Osteoblast (primary cell): ENCODE data around the gene INTU. TPM values are rescaled to one million over a fixed set of nuclear protein-coding genes. Genes with fewer than 3 reads are reported as not detected.
"Not testable (repeated sequence)": the region's sequence is repeated elsewhere in the genome, so short reads cannot be mapped to it uniquely, and the experiment has no call there.

ENCODE experiments used
- DNase-seq: peaks from one replicate; pipeline ENCODE4 v3.0.0; 2011; ENCODE audit warnings: low spot score, mixed read lengths; ENCODE audit not compliant: insufficient read length; ENCODE audit errors: missing footprints
- H2AFZ ChIP-seq: 2 replicates; pipeline ENCODE4 v1.6.0; 2011; ENCODE audit warnings: mild to moderate bottlenecking, low read length
- H3K27ac ChIP-seq: 2 replicates; pipeline ENCODE4 v1.5.1; 2011; ENCODE audit warnings: mild to moderate bottlenecking, low read depth, low read length, moderate library complexity
- H3K27me3 ChIP-seq: 2 replicates; pipeline ENCODE4 v1.6.0; 2012; ENCODE audit warnings: mild to moderate bottlenecking, control low read depth, inconsistent platforms, low read length, moderate library complexity; ENCODE audit not compliant: insufficient read depth
- H3K36me3 ChIP-seq: 2 replicates; pipeline ENCODE4 v1.5.1; 2011; ENCODE audit warnings: mild to moderate bottlenecking, low read length, control low read depth, moderate library complexity; ENCODE audit not compliant: insufficient read depth
- H3K4me1 ChIP-seq: 2 replicates; pipeline ENCODE4 v1.5.1; 2011; ENCODE audit warnings: mild to moderate bottlenecking, low read length, control low read depth, moderate library complexity; ENCODE audit not compliant: insufficient read depth
- H3K4me2 ChIP-seq: 2 replicates; pipeline ENCODE4 v1.6.0; 2011; ENCODE audit warnings: mild to moderate bottlenecking, low read length; ENCODE audit not compliant: insufficient read depth
- H3K4me3 ChIP-seq: fragments of 200-600 bp; sonication (generic); 3 replicates; pipeline ENCODE4 v1.5.1; 2012; ENCODE audit warnings: mild to moderate bottlenecking, low read length, inconsistent platforms; ENCODE audit not compliant: insufficient read depth
- H3K79me2 ChIP-seq: 2 replicates; pipeline ENCODE4 v1.6.0; 2012; ENCODE audit warnings: mild to moderate bottlenecking, low read length, control low read depth, inconsistent platforms; ENCODE audit not compliant: insufficient read depth
- H3K9me3 ChIP-seq: 2 replicates; pipeline ENCODE4 v1.5.1; 2011; ENCODE audit warnings: low read depth, low read length, control low read depth
- H4K20me1 ChIP-seq: 2 replicates; pipeline ENCODE4 v1.6.0; 2012; ENCODE audit warnings: mild to moderate bottlenecking, low read length, control low read depth; ENCODE audit not compliant: insufficient read depth
- CTCF ChIP-seq: IDR thresholded peaks from 2 replicates; pipeline ENCODE4 v1.5.1; 2011; ENCODE audit warnings: mild to moderate bottlenecking, low read depth, low read length, moderate library complexity; ENCODE audit errors: extremely low read depth
- total RNA-seq: library from RNA; depleted of rRNA; stranded (reverse); fragments of >200 nt; gene quantifications from 2 replicates; pipeline ENCODE4 v1.2.3, GENCODE V29; 2012

INTU gene
- total RNA-seq, 1 donor = 7.6 TPM

DNA sequence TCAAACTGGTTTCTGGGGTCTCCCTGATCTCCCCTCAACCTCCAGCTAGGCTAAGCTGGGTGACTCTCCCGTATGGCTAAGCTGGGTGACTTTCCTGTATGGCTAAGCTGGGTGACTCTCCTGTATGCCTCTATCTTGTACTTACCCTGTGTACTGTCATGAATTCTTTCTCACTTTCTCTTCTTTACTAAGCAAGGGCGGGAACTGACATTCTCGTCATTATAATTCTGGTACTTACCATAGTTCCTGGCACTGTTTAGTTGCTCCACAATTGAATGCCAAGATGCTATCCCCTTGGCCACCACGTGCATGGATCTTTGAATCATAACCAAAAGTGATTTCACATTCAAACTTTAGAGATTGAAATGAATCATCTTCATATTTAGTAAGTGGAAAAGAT lies 8.8 kb downstream of the INTU start:
- H3K27ac ChIP-seq = peak overlapping the region; percentile 15
- H3K79me2 ChIP-seq = no peaks in the 10 kb centered on the region
- no peak overlapping the region for H3K4me3 ChIP-seq
- H3K36me3 ChIP-seq = peaks cover 5% of the 10 kb centered on the region
- no peak overlapping the region for H2AFZ ChIP-seq
- no peaks in the 10 kb centered on the region for H4K20me1 ChIP-seq
- no peaks in the 10 kb centered on the region for H3K27me3 ChIP-seq
- peaks cover 7% of the 10 kb centered on the region for H3K4me1 ChIP-seq
- H3K4me2 ChIP-seq = no peak overlapping the region
- no peak for DNase-seq
- H3K9me3 ChIP-seq = no peaks in the 10 kb centered on the region
- no peak for TF ChIP-seq CTCF

DNA sequence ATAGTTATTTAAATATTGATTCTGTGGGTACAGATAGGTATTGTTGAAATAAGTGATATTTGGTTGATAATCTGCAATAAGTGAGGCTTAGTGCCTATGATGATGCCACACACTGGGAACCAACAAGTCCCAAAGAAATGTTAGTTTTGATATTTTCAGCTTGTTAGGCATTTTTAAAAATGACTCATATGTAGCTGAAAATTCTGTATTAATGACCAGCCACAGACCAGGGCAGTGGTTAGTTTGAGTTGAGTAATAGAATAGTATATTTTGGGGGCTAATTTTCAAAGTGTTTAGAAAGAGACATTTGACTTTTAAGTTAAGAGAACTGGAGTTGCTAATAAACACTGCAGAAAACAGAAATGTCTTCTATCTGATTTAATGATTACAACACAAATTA lies 9.4 kb downstream of the INTU start:
- peaks cover 5% of the 10 kb centered on the region for H3K36me3 ChIP-seq
- H3K27me3 ChIP-seq = no peaks in the 10 kb centered on the region
- H3K4me3 ChIP-seq = peak overlapping the region; percentile 38
- no peaks in the 10 kb centered on the region for H3K9me3 ChIP-seq
- no peak for TF ChIP-seq CTCF
- H2AFZ ChIP-seq = no peak overlapping the region
- no peak for DNase-seq
- no peaks in the 10 kb centered on the region for H4K20me1 ChIP-seq
- peaks cover 7% of the 10 kb centered on the region for H3K4me1 ChIP-seq
- no peaks in the 10 kb centered on the region for H3K79me2 ChIP-seq
- H3K27ac ChIP-seq = peak overlapping the region; percentile 16
- peak overlapping the region; percentile 66 for H3K4me2 ChIP-seq

DNA sequence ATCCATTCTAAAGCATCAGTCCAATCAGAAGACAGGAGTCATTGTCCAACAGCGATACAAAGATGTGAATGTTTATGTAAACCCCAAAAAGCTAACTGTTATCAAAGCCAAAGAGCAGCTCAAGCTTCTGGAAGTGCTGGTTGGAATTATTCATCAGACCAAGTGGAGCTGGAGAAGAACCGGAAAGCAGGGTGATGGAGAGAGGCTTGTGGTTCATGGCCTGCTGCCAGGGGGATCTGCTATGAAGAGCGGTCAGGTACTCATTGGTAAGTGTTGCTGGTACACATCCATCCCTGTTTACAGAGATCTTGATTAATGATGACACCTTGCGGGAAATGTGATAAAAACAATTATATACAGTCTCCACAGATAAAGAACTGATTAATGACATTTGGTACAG lies 11.0 kb downstream of the INTU start:
- Histone ChIP-seq H3K9me3 (no peaks in the 10 kb centered on the region), H3K4me3 (no peak overlapping the region), H3K36me3 (peaks cover 5% of the 10 kb centered on the region), H3K4me1 (peaks cover 7% of the 10 kb centered on the region), H2AFZ (no peak overlapping the region), H3K27me3 (no peaks in the 10 kb centered on the region), H3K27ac (no peak overlapping the region), H4K20me1 (no peaks in the 10 kb centered on the region), H3K79me2 (no peaks in the 10 kb centered on the region), H3K4me2 (no peak overlapping the region)
- no peak for DNase-seq
- TF ChIP-seq CTCF = no peak

DNA sequence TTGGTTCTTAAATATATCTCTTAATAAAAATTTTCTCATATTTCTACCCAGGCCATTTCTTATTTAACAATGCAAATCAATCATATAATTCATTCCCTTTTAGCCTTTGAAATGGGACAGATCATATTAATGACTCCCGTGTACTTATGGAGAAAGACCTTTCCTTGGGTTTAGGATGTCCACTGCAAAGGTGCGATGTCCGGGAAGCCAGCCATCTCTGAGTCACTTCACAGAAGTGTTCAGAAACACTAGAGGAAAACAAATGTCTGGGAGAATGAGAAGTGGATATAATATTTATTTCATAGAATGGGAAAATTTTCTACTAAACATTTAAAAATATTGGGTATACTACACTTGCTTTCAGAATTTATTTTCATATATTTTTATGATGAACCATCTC lies 15.3 kb downstream of the INTU start:
- Histone ChIP-seq H3K9me3 (no peaks in the 10 kb centered on the region), H3K4me1 (no peaks in the 10 kb centered on the region), H3K27me3 (no peaks in the 10 kb centered on the region), H2AFZ (no peak overlapping the region), H3K36me3 (peaks cover 5% of the 10 kb centered on the region), H3K79me2 (no peaks in the 10 kb centered on the region), H4K20me1 (no peaks in the 10 kb centered on the region), H3K27ac (no peak overlapping the region), H3K4me2 (no peak overlapping the region), H3K4me3 (no peak overlapping the region)
- TF ChIP-seq CTCF = no peak
- DNase-seq = no peak

DNA sequence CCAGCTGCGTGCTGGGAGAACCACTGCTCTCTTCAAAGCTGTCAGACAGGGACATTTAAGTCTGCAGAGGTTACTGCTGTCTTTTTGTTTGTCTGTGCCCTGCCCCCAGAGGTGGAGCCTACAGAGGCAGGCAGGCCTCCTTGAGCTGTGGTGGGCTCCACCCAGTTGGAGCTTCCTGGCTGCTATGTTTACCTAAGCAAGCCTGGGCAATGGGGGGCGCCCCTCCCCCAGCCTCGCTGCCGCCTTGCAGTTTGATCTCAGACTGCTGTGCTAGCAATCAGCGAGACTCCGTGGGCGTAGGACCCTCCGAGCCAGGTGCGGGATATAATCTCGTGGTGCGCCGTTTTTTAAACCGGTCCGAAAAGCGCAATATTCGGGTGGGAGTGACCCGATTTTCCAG lies 22.8 kb downstream of the INTU start:
- not testable (repeated sequence) for H3K27me3 ChIP-seq, H3K36me3 ChIP-seq, H3K4me2 ChIP-seq, H3K27ac ChIP-seq, H4K20me1 ChIP-seq, H3K4me3 ChIP-seq, H3K9me3 ChIP-seq, H3K79me2 ChIP-seq, DNase-seq, H2AFZ ChIP-seq, H3K4me1 ChIP-seq
